B cell (primary cell): ENCODE data around the gene ZNF267.

Experiments used
- CTCF ChIP-seq: fragments of 200-600 bp; IDR thresholded peaks from one replicate; pipeline ENCODE4 v1.8.0; 2022; ENCODE audit warnings: antibody characterized with exemption, mild to moderate bottlenecking
- EZH2 ChIP-seq: IDR thresholded peaks from 2 replicates; pipeline ENCODE4 v1.6.1; 2012; ENCODE audit warnings: borderline replicate concordance, low read depth, mild to moderate bottlenecking, moderate library complexity, low read length; ENCODE audit not compliant: insufficient read depth, poor library complexity, severe bottlenecking

DNA sequence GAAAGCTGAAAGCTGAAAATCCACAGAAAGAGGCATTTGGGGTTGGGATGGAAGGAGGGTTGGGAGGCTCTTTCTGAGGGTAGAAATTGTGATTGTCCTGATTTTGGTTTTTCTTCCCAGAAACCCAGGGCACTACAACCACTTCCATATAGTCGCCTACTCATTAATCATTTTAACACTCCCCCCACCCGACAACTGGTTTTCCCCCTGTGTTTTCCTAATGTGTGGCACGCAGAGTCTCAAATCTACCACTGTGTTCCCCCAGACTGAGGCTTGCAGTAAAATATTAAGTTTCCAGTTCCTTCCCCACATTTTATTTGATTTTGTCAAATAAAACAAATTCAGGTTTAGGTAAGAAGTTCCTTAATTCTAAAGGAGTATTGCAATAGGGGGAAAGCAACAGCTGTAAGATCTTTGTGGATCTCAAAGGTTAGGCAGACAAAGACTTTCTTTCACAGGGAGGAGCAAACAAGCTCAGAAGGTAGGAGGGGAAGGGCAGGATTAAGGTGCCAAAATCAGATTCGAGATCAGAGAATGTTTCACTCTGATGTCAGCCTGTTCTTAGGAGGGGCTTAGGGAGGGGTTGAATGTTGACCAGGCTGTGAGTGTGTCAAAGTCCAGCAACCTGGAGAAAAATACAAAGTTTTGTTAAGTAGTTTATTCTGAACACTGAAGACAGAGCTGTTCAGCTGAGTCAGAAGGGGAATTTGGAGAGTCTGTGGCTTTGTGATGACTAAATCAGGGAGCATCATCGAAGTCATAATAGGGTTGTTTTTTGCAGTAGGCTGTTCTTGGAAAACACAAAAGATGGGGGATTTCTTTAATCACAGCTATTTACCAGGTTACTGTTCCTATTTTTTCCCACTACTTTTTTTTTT, 3.6 kb downstream of the ZNF267 start:
- TF ChIP-seq CTCF (no peak), EZH2 (no peak)
